ENCODE data around the gene LHFPL4.

DNA sequence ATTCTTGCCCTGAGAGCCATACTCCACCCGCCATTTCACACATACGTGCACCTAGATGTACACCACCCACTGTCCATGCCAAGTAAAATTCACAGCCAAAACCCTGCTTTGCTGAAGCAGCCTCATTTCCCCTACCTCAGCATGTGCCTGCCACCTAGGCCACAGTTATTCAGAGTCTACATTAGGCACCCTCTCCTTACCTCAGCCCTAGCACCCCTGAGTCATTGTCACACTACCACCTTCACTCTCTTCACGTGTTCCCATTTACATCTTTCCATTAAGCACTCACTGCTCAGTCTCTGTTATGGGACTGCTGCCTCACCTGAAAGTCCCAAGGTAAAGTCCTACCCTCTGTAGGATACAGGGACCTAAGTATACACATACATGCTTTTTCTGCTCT lies 86.2 kb downstream of the LHFPL4 start:
- no peak for TF ChIP-seq EZH2 (IDR thresholded peaks at IDR 0.05; ENCODE audit: borderline replicate concordance, low read length)
- TF ChIP-seq, protein P1, sequence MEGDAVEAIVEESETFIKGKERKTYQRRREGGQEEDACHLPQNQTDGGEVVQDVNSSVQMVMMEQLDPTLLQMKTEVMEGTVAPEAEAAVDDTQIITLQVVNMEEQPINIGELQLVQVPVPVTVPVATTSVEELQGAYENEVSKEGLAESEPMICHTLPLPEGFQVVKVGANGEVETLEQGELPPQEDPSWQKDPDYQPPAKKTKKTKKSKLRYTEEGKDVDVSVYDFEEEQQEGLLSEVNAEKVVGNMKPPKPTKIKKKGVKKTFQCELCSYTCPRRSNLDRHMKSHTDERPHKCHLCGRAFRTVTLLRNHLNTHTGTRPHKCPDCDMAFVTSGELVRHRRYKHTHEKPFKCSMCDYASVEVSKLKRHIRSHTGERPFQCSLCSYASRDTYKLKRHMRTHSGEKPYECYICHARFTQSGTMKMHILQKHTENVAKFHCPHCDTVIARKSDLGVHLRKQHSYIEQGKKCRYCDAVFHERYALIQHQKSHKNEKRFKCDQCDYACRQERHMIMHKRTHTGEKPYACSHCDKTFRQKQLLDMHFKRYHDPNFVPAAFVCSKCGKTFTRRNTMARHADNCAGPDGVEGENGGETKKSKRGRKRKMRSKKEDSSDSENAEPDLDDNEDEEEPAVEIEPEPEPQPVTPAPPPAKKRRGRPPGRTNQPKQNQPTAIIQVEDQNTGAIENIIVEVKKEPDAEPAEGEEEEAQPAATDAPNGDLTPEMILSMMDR (conservative IDR thresholded peaks at IDR 0.05 in 1 of 2, IDR thresholded peaks at IDR 0.05 in 1 of 2; ENCODE audit: extremely low read depth in 1 of 2, insufficient read depth in 1 of 2, low read depth in 1 of 2, low read length in 2 of 2), result no peak

All from mammary epithelial cell (primary cell).